ENCODE measurements around the gene METTL8.

DNA sequence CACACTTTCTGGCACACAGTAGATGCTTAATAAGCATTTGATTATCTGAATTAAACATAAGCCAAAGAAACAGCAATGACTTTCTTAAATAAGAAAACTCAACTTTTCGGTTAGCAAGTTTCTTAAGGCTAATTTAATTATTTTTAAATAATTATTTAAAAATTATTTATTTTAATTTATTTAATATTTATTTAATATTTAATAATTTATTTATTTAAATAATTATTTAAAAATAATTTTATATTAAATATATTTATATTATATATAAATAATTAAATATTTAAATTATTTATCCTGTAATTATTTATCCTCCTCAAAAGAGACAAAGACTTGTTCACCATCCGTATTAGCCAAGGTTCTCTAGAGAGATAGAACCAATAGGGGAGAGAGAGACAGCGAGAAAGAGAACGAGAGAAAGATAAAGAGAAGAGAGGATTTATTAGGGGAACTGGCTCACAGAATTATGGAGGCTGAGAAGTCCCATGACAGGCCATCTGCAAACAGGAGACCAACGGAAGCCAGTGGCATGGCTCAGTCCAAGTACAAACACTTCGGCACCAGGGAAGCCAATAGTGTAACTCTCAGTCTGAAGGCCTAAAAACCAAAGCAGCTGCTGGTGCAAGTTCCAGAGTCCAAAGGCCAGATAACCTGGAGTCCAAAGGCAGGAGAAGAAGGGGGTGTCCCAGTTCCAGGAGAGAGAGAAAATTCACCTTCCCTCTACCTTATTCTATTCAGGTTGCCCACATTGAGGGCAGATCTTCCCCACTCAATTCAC is 125.3 kb downstream of the METTL8 start:
- TF ChIP-seq, protein P1, sequence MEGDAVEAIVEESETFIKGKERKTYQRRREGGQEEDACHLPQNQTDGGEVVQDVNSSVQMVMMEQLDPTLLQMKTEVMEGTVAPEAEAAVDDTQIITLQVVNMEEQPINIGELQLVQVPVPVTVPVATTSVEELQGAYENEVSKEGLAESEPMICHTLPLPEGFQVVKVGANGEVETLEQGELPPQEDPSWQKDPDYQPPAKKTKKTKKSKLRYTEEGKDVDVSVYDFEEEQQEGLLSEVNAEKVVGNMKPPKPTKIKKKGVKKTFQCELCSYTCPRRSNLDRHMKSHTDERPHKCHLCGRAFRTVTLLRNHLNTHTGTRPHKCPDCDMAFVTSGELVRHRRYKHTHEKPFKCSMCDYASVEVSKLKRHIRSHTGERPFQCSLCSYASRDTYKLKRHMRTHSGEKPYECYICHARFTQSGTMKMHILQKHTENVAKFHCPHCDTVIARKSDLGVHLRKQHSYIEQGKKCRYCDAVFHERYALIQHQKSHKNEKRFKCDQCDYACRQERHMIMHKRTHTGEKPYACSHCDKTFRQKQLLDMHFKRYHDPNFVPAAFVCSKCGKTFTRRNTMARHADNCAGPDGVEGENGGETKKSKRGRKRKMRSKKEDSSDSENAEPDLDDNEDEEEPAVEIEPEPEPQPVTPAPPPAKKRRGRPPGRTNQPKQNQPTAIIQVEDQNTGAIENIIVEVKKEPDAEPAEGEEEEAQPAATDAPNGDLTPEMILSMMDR (IDR thresholded peaks at IDR 0.05) = no peak
- TF ChIP-seq POLR2AphosphoS5 (IDR thresholded peaks at IDR 0.05; ENCODE audit: low read depth, low read length) (no peak), SIN3A (IDR thresholded peaks at IDR 0.05; ENCODE audit: borderline replicate concordance, insufficient read depth, low read depth, low read length) (no peak)
